Measurements from ENCODE around the gene RIC8A.
A peak's percentile ranks its signal among the peaks of the same experiment; 100 is the strongest.

Gene RIC8A

DNA sequence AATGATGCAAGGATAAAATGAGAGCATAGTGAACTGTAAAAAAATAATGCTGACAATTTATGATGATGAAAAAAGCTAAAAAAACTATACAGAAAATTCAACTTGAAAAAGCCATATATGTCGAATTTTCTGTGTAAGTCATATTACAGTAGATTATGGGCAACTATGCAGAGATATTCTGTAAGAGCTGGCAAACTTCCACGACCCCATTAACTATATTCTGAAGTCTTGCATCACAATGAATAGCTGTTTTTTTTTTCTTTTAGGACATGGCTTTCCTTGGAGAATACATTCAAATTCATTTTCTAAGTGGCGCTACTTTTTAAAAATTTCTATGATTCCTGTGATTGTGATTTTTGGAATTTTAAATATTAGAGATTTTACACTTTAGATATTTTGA, 47.7 kb downstream of the RIC8A start:
- no peaks in the 10 kb centered on the region for H3K79me2 ChIP-seq (ENCODE audit: insufficient read depth, low read length)
- no peaks in the 10 kb centered on the region for H4K20me1 ChIP-seq (ENCODE audit: insufficient read depth, low read length)
- peaks cover 16% of the 10 kb centered on the region for H3K4me1 ChIP-seq (ENCODE audit: insufficient read depth, low read length, severe bottlenecking)
- no peaks in the 10 kb centered on the region for H3K9me2 ChIP-seq (ENCODE audit: low read depth, low read length)
- H3K4me2 ChIP-seq (ENCODE audit: low read length) = no peak overlapping the region
- TF ChIP-seq EZH2 (IDR thresholded peaks at IDR 0.05; ENCODE audit: borderline replicate concordance, low read length) = no peak
- TF ChIP-seq, protein P1, sequence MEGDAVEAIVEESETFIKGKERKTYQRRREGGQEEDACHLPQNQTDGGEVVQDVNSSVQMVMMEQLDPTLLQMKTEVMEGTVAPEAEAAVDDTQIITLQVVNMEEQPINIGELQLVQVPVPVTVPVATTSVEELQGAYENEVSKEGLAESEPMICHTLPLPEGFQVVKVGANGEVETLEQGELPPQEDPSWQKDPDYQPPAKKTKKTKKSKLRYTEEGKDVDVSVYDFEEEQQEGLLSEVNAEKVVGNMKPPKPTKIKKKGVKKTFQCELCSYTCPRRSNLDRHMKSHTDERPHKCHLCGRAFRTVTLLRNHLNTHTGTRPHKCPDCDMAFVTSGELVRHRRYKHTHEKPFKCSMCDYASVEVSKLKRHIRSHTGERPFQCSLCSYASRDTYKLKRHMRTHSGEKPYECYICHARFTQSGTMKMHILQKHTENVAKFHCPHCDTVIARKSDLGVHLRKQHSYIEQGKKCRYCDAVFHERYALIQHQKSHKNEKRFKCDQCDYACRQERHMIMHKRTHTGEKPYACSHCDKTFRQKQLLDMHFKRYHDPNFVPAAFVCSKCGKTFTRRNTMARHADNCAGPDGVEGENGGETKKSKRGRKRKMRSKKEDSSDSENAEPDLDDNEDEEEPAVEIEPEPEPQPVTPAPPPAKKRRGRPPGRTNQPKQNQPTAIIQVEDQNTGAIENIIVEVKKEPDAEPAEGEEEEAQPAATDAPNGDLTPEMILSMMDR (IDR thresholded peaks at IDR 0.05; ENCODE audit: low read length) = no peak
- no peaks in the 10 kb centered on the region for H3K27me3 ChIP-seq (ENCODE audit: insufficient read depth, low read length)
- H2AFZ ChIP-seq (ENCODE audit: low read length) = no peak overlapping the region
- peaks cover 36% of the 10 kb centered on the region for H3K36me3 ChIP-seq (ENCODE audit: insufficient read depth, low read length)
- no peak overlapping the region for H3K9ac ChIP-seq (ENCODE audit: low read length)
- no peak overlapping the region for H3K27ac ChIP-seq (ENCODE audit: low read depth, low read length, poor library complexity, severe bottlenecking)
- H3K9me3 ChIP-seq (ENCODE audit: low read length) = no peaks in the 10 kb centered on the region
- no peak overlapping the region for H3K4me3 ChIP-seq (ENCODE audit: low read depth, low read length, poor library complexity, severe bottlenecking)
- no peaks in the 10 kb centered on the region for H3F3A ChIP-seq (ENCODE audit: insufficient read depth, low read length)

GRCh38 chr11:255816-256215, 48.3 kb downstream of the RIC8A start:
- H3K27me3 ChIP-seq (ENCODE audit: insufficient read depth, low read length) = no peaks in the 10 kb centered on the region
- H3F3A ChIP-seq (ENCODE audit: insufficient read depth, low read length) = no peaks in the 10 kb centered on the region
- TF ChIP-seq, protein P1 (IDR thresholded peaks at IDR 0.05; ENCODE audit: low read length) = no peak
- TF ChIP-seq EZH2 (IDR thresholded peaks at IDR 0.05; ENCODE audit: borderline replicate concordance, low read length) = no peak
- no peak overlapping the region for H3K4me2 ChIP-seq (ENCODE audit: low read length)
- H2AFZ ChIP-seq (ENCODE audit: low read length) = no peak overlapping the region
- no peaks in the 10 kb centered on the region for H3K79me2 ChIP-seq (ENCODE audit: insufficient read depth, low read length)
- peaks cover 30% of the 10 kb centered on the region for H3K36me3 ChIP-seq (ENCODE audit: insufficient read depth, low read length)
- H3K9me3 ChIP-seq (ENCODE audit: low read length) = no peaks in the 10 kb centered on the region
- H4K20me1 ChIP-seq (ENCODE audit: insufficient read depth, low read length) = no peaks in the 10 kb centered on the region
- no peak overlapping the region for H3K9ac ChIP-seq (ENCODE audit: low read length)
- peaks cover 16% of the 10 kb centered on the region for H3K4me1 ChIP-seq (ENCODE audit: insufficient read depth, low read length, severe bottlenecking)
- H3K4me3 ChIP-seq (ENCODE audit: low read depth, low read length, poor library complexity, severe bottlenecking) = no peak overlapping the region
- no peaks in the 10 kb centered on the region for H3K9me2 ChIP-seq (ENCODE audit: low read depth, low read length)
- H3K27ac ChIP-seq (ENCODE audit: low read depth, low read length, poor library complexity, severe bottlenecking) = no peak overlapping the region

GRCh38 chr11:256952-257737, 49.6 kb downstream of the RIC8A start:
- H4K20me1 ChIP-seq (ENCODE audit: insufficient read depth, low read length) = no peaks in the 10 kb centered on the region
- peaks cover 16% of the 10 kb centered on the region for H3K4me1 ChIP-seq (ENCODE audit: insufficient read depth, low read length, severe bottlenecking)
- TF ChIP-seq EZH2 (IDR thresholded peaks at IDR 0.05; ENCODE audit: borderline replicate concordance, low read length) = no peak
- TF ChIP-seq, protein P1 (IDR thresholded peaks at IDR 0.05; ENCODE audit: low read length) = no peak
- no peaks in the 10 kb centered on the region for H3K27me3 ChIP-seq (ENCODE audit: insufficient read depth, low read length)
- H3K4me2 ChIP-seq (ENCODE audit: low read length) = peak overlapping the region; percentile 16; the same call in 1 of the 2 replicates
- peaks cover 17% of the 10 kb centered on the region for H3K36me3 ChIP-seq (ENCODE audit: insufficient read depth, low read length)
- no peaks in the 10 kb centered on the region for H3F3A ChIP-seq (ENCODE audit: insufficient read depth, low read length)
- H3K27ac ChIP-seq (ENCODE audit: low read depth, low read length, poor library complexity, severe bottlenecking) = peak overlapping the region; percentile 48
- 0 out of 2 replicates have a peak, but pooled peaks cover 4% of the 10 kb centered on the region for H3K9me3 ChIP-seq (ENCODE audit: low read length)
- H3K9ac ChIP-seq (ENCODE audit: low read length) = peak overlapping the region; percentile 27; the same call in 1 of the 2 replicates
- no peaks in the 10 kb centered on the region for H3K9me2 ChIP-seq (ENCODE audit: low read depth, low read length)
- no peaks in the 10 kb centered on the region for H3K79me2 ChIP-seq (ENCODE audit: insufficient read depth, low read length)
- H2AFZ ChIP-seq (ENCODE audit: low read length) = no peak overlapping the region
- no peak overlapping the region for H3K4me3 ChIP-seq (ENCODE audit: low read depth, low read length, poor library complexity, severe bottlenecking)

All from OCI-LY1 (cell line).